ENCODE results near the gene ASAP3. TPM values are rescaled to one million over a fixed set of nuclear protein-coding genes. Genes with fewer than 3 reads are reported as not detected.

Gene ASAP3
- total and polyA plus RNA-seq, 2 of the 13 experiments (the other 11 are each of a cell fraction or from before 2014, with no cell fraction given): 32.6 to 37.0 TPM

DNA sequence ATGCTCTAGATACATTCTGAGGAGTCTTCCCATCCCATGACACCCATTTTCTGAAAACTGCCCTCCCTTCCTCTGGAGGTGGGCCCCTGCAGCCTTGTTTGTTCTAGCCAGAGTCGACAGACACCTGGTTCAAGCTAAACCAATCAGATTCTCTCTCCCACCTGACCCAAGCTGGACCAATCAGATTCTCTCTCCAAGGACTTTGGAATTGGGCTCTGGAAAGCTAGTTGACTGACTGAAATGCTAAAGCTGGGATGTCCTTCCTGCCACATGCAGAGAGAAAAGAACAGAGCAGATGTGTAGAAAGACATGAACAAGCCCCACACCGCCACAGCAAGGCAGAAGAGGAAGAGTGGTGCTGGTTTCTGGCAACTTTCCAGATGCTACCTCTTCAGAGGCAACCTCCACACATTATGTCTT is 24.6 kb downstream of the ASAP3 start (continued):
- TF ChIP-seq ZBTB26 (CRISPR knock-in tag; IDR thresholded peaks at IDR 0.05; ENCODE audit: borderline replicate concordance) (0 out of 2 replicates have a peak, but pooled peaks have one; percentile 22), ZNF331 (CRISPR knock-in tag; IDR thresholded peaks at IDR 0.05) (0 out of 2 replicates have a peak, but pooled peaks have one; percentile 17), ZNF501 (CRISPR knock-in tag; IDR thresholded peaks at IDR 0.05) (no peak; the same call in 1 of the 2 replicates), PHF21A (CRISPR knock-in tag; IDR thresholded peaks at IDR 0.05) (peak; percentile 57; the same call in 1 of the 2 replicates), HOXA7 (CRISPR knock-in tag; IDR thresholded peaks at IDR 0.05) (no peak), SNAPC2 (CRISPR knock-in tag; IDR thresholded peaks at IDR 0.05) (peak; percentile 52; the same call in 1 of the 2 replicates), RXRB (CRISPR knock-in tag; IDR thresholded peaks at IDR 0.05; ENCODE audit: borderline replicate concordance) (no peak), NKX3-1 (CRISPR knock-in tag; IDR thresholded peaks at IDR 0.05) (no peak), ZSCAN9 (CRISPR knock-in tag; IDR thresholded peaks at IDR 0.05; ENCODE audit: borderline replicate concordance) (no peak), ZBTB1 (CRISPR knock-in tag; IDR thresholded peaks at IDR 0.05; ENCODE audit: borderline replicate concordance) (no peak), TFAP4 (IDR thresholded peaks at IDR 0.05; ENCODE audit: borderline replicate concordance, low read depth) (peak; percentile 57; the same call in 1 of the 2 replicates), MTA3 (CRISPR knock-in tag; IDR thresholded peaks at IDR 0.05) (no peak), NFYB (CRISPR knock-in tag; IDR thresholded peaks at IDR 0.05) (peak; percentile 80), ZFAT (CRISPR knock-in tag; conservative IDR thresholded peaks at IDR 0.05) (no peak), ZNF614 (CRISPR knock-in tag; IDR thresholded peaks at IDR 0.05; ENCODE audit: borderline replicate concordance) (peak; percentile 60; the same call in 1 of the 2 replicates), ARHGAP35 (CRISPR knock-in tag; IDR thresholded peaks at IDR 0.05; ENCODE audit: borderline replicate concordance) (no peak), KDM1A (CRISPR knock-in tag; IDR thresholded peaks at IDR 0.05) (no peak), ZNF282 (IDR thresholded peaks at IDR 0.05; ENCODE audit: partially characterized antibody) (no peak), ZNF460 (CRISPR knock-in tag; IDR thresholded peaks at IDR 0.05; ENCODE audit: borderline replicate concordance) (no peak), FOSL2 (CRISPR knock-in tag; IDR thresholded peaks at IDR 0.05) (no peak), CAMTA2 (CRISPR knock-in tag; IDR thresholded peaks at IDR 0.05; ENCODE audit: borderline replicate concordance) (no peak)
- TF ChIP-seq, protein P1, sequence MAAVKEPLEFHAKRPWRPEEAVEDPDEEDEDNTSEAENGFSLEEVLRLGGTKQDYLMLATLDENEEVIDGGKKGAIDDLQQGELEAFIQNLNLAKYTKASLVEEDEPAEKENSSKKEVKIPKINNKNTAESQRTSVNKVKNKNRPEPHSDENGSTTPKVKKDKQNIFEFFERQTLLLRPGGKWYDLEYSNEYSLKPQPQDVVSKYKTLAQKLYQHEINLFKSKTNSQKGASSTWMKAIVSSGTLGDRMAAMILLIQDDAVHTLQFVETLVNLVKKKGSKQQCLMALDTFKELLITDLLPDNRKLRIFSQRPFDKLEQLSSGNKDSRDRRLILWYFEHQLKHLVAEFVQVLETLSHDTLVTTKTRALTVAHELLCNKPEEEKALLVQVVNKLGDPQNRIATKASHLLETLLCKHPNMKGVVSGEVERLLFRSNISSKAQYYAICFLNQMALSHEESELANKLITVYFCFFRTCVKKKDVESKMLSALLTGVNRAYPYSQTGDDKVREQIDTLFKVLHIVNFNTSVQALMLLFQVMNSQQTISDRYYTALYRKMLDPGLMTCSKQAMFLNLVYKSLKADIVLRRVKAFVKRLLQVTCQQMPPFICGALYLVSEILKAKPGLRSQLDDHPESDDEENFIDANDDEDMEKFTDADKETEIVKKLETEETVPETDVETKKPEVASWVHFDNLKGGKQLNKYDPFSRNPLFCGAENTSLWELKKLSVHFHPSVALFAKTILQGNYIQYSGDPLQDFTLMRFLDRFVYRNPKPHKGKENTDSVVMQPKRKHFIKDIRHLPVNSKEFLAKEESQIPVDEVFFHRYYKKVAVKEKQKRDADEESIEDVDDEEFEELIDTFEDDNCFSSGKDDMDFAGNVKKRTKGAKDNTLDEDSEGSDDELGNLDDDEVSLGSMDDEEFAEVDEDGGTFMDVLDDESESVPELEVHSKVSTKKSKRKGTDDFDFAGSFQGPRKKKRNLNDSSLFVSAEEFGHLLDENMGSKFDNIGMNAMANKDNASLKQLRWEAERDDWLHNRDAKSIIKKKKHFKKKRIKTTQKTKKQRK (IDR thresholded peaks at IDR 0.05; ENCODE audit: low read length): no peak
- TF ChIP-seq, protein P2, sequence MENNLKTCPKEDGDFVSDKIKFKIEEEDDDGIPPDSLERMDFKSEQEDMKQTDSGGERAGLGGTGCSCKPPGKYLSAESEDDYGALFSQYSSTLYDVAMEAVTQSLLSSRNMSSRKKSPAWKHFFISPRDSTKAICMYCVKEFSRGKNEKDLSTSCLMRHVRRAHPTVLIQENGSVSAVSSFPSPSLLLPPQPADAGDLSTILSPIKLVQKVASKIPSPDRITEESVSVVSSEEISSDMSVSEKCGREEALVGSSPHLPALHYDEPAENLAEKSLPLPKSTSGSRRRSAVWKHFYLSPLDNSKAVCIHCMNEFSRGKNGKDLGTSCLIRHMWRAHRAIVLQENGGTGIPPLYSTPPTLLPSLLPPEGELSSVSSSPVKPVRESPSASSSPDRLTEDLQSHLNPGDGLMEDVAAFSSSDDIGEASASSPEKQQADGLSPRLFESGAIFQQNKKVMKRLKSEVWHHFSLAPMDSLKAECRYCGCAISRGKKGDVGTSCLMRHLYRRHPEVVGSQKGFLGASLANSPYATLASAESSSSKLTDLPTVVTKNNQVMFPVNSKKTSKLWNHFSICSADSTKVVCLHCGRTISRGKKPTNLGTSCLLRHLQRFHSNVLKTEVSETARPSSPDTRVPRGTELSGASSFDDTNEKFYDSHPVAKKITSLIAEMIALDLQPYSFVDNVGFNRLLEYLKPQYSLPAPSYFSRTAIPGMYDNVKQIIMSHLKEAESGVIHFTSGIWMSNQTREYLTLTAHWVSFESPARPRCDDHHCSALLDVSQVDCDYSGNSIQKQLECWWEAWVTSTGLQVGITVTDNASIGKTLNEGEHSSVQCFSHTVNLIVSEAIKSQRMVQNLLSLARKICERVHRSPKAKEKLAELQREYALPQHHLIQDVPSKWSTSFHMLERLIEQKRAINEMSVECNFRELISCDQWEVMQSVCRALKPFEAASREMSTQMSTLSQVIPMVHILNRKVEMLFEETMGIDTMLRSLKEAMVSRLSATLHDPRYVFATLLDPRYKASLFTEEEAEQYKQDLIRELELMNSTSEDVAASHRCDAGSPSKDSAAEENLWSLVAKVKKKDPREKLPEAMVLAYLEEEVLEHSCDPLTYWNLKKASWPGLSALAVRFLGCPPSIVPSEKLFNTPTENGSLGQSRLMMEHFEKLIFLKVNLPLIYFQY (CRISPR knock-in tag; IDR thresholded peaks at IDR 0.05; ENCODE audit: borderline replicate concordance): peak; percentile 63; the same call in 1 of the 2 replicates

Data from HepG2 (cell line).